Erythroblast (primary cell): ENCODE data around the gene PRRC2C.

Experiments used
- GATA1 ChIP-seq: IDR thresholded peaks from 2 replicates; pipeline ENCODE4 v1.6.1; 2011; ENCODE audit warnings: low read depth, mild to moderate bottlenecking, control low read depth, low read length, moderate library complexity
- POLR2A ChIP-seq: IDR thresholded peaks from 2 replicates; pipeline ENCODE4 v1.6.1; 2011; ENCODE audit warnings: mild to moderate bottlenecking, low read length

DNA sequence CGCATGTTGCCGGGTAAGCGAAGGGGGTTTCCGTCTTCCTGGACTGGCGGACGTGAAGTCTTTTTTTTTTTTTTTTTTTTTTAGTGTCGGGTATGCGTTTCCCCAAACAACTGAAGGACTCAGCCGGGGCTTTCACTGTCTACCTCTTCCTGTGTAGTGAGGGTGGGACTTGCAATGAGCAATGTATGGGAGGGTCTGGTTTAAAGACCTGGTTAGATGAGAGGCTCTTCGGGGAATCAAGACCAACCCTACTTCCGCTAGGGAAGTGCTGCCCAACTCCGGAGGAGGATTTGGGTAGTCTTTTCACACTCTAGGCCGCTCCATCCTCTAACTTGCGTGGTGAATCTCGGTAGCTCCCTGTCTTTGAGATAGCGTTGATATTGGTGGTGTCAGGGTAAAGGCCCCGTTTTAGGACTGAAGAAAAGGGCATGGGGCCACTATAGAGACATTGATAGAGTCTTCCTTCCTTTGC lies 754 bp downstream of the PRRC2C start:
- TF ChIP-seq POLR2A (no peak), GATA1 (no peak)
